Colon (tissue), 2 donors: ENCODE data around the gene MAGEA4.
A peak's percentile ranks its signal among the peaks of the same experiment; 100 is the strongest.
"Not testable (repeated sequence)": the region's sequence is repeated elsewhere in the genome, so short reads cannot be mapped to it uniquely, and the experiment has no call there.

Source experiments
- FAIRE-seq: peaks from 2 replicates; lab custom pipeline; 2012; peaks lifted over from hg19 to GRCh38; lab: Jason Lieb, UNC
- donor health status: control.
- donor health status: control.

The MAGEA4 gene

GRCh38 chrX:151912780-151913179 lies at the start of gene MAGEA4:
Gene MAGEA4, plus strand, starts transcription at chrX:151912889. Its CDS starts 10,776 bp downstream, at chrX:151923665.
- no peak for FAIRE-seq

- FAIRE-seq: no peak
Observed at GRCh38 chrX:151870602-151871001, 42.1 kb upstream of the MAGEA4 start.

- no peak for FAIRE-seq
Observed at GRCh38 chrX:151871244-151871643, 41.4 kb upstream of the MAGEA4 start.

GRCh38 chrX:151873096-151873495 lies 39.6 kb upstream of the MAGEA4 start:
- FAIRE-seq: no peak

- FAIRE-seq: no peak
Observed at GRCh38 chrX:151875270-151876026, 37.2 kb upstream of the MAGEA4 start.

- FAIRE-seq: no peak
Observed at GRCh38 chrX:151878574-151878973, 34.1 kb upstream of the MAGEA4 start.

- no peak for FAIRE-seq
Observed at GRCh38 chrX:151879856-151880255, 32.8 kb upstream of the MAGEA4 start.

- peak; percentile 14 for FAIRE-seq
Observed at GRCh38 chrX:151880895-151881294, 31.8 kb upstream of the MAGEA4 start.

- no peak for FAIRE-seq
Observed at GRCh38 chrX:151889421-151889820, 23.3 kb upstream of the MAGEA4 start.

- FAIRE-seq: no peak
Observed at GRCh38 chrX:151896734-151897474, 15.8 kb upstream of the MAGEA4 start.

GRCh38 chrX:151899622-151900021 lies 13.1 kb upstream of the MAGEA4 start:
- no peak for FAIRE-seq

GRCh38 chrX:151901826-151902225 lies 10.9 kb upstream of the MAGEA4 start:
- FAIRE-seq: no peak

- no peak for FAIRE-seq
Observed at GRCh38 chrX:151902813-151903591, 9.7 kb upstream of the MAGEA4 start.

- FAIRE-seq: no peak
Observed at GRCh38 chrX:151904989-151905388, 7.7 kb upstream of the MAGEA4 start.

- no peak for FAIRE-seq
Observed at GRCh38 chrX:151912221-151912620, 468 bp upstream of the MAGEA4 start.

- FAIRE-seq: not testable (repeated sequence)
Observed at GRCh38 chrX:151918736-151919135, 6.0 kb downstream of the MAGEA4 start.

GRCh38 chrX:151919610-151920009 lies 6.9 kb downstream of the MAGEA4 start:
- FAIRE-seq: no peak

- no peak for FAIRE-seq
Observed at GRCh38 chrX:151920101-151920500, 7.4 kb downstream of the MAGEA4 start.

- FAIRE-seq: no peak
Observed at GRCh38 chrX:151920530-151920929, 7.8 kb downstream of the MAGEA4 start.

GRCh38 chrX:151921292-151921691 lies 8.6 kb downstream of the MAGEA4 start:
- no peak for FAIRE-seq

- no peak for FAIRE-seq
Observed at GRCh38 chrX:151921866-151922265, 9.2 kb downstream of the MAGEA4 start.

GRCh38 chrX:151922692-151923091 lies 10.0 kb downstream of the MAGEA4 start:
- FAIRE-seq: no peak

GRCh38 chrX:151923648-151924047 lies 11.0 kb downstream of the MAGEA4 start:
- FAIRE-seq: no peak
